Epidermal melanocyte (primary cell): ENCODE measurements around the gene RALGAPA1.
"Not testable (repeated sequence)": the region's sequence is repeated elsewhere in the genome, so short reads cannot be mapped to it uniquely, and the experiment has no call there.

Experiments used
- DNase-seq: peaks from one replicate; pipeline ENCODE4 v3.0.0; 2011; ENCODE audit warnings: low spot score; ENCODE audit not compliant: insufficient read length

RALGAPA1 gene

DNA sequence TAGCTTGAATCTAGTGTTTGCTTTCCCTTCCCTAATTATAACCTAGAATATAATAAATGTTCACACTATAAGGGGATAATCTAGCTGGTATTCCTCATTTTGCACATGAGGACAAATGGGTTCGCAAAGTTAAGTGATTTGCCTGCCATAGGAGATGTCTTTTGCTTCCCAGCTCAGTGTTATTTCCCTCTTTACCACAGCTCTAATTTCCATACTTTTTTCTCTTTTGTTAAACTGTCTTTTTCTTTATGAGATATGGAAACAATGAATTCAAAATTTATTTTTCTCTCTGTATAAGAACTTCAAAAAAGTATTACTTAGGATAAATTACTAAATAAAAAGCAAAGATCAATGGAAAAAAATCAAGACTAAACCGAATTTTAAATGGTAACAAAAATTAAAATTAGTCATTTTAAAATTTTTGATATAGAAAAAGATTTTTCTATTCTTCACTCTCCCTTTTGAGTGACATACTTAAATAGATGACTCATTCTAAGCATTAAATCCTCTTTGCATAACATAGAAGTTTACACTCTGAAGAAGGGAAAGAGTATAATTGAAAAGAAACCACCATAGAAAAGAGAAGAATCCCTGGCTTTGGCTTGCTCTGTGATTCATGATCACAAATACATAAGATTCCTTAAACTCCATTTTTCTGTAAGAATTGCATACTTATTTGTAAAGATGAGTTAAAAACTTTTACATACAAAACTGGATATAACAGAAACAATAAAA, 177.9 kb downstream of the RALGAPA1 start:
- DNase-seq, result no peak

DNA sequence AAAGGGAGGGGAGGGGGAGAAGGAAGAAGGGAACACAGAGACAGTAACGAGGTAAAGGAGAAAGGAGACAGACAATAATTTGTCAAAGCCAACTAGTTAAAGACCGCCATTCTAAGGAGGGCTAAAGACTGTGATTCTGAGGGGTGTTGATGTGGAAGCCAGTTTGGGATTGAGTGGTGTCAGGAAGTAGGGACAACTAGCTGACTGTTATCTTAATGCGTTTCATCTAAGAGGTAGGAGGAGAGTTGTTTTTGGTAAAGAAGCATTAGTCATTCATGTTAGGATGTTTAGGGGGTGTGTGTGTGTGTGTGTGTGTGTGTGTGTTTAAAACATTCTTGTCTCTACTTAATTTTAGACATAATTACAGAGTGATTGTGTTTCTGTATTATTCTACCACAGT, 180.1 kb downstream of the RALGAPA1 start:
- no peak for DNase-seq

- not testable (repeated sequence) for DNase-seq
Measured at GRCh38 chr14:35626947-35627346, 182.1 kb downstream of the RALGAPA1 start.

DNA sequence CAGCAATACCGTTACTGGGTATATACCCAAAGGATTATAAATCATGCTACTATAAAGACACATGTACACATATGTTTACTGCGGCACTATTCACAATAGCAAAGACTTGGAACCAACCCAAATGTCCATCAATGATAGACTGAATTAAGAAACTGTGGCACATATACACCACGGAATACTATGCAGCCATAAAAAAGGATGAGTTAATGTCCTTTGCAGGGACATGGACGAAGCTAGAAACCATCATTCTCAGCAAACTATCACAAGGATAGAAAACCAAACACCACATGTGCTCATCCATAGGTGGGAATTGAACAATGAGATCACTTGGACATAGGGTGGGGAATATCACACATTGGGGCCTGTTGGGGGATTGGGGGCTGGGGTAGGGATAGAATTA, 187.1 kb downstream of the RALGAPA1 start:
- DNase-seq, result not testable (repeated sequence)

GRCh38 chr14:35619998-35620397, 189.1 kb downstream of the RALGAPA1 start:
- not testable (repeated sequence) for DNase-seq

DNA sequence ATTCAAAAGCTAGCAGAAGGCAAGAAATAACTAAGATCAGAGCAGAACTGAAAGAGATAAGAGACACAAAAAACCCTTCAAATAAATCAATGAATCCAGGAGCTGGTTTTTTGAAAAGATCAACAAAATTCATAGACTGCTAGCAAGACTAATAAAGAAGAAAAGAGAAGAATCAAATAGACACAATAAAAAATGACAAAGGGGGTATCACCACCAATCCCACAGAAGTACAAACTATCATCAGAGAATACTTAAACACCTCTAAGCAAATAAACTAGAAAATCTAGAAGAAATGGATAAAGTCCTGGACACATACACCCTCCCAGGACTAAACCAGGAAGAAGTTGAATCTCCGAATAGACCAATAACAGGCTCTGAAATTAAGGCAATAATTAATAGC, 189.6 kb downstream of the RALGAPA1 start:
- not testable (repeated sequence) for DNase-seq

DNA sequence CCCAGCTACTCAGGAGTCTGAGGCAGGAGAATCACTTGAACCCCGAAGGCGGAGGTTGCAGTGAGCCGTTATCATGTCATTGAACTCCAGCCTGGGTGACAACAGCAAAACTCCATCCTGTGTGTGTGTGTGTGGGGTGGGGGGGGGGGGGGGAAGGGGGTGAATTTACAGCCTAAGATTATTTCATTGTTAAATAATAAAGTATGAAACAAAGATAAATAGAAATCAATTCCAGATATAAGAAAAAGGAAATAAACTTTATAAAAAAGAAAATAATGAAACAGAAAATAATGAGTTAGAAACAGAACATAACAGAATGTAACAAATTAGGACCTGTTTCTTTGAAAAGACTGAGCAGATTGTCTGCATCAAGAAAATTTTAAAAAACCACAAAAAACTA, 191.6 kb downstream of the RALGAPA1 start:
- DNase-seq, result no peak

- no peak for DNase-seq
Measured at GRCh38 chr14:35607380-35607779, 201.7 kb downstream of the RALGAPA1 start.

DNA sequence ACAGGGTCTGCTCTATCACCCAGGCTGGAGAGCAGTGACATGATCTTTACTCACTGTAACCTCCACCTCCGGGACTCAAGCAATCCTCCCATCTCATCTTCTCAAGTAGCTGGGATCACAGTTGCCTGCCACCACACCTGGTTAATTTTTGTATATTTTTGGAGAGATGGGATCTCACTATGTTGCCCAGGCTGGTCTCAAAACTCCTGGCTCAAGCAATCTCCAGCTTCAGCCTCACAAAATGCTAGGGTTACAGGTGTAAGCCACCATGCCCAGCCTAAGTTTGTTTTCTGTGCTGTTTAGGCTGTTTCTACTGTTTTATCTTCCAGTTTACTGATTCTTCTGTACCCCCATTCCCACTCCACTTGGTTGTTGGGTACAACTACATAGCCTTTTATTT, 208.8 kb downstream of the RALGAPA1 start:
- DNase-seq, result no peak

DNA sequence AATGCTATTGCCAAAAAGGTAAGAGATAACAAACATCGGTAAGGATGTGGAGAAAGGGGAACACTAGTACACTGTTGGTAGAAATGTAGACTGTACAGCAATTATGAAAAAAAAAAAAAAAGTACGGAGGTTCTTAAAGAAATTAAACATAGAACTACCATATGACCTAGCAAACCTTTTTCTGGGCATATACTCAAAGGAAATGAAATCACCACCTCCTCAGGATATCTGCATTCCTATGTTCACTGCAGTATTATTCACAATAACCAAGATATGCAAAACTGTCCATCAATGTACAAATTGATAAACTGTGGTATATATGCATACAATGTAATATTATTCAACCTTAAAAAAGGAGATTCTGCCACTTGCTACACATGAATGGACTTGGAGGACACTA, 214.5 kb downstream of the RALGAPA1 start:
- no peak for DNase-seq

- DNase-seq, result not testable (repeated sequence)
Measured at GRCh38 chr14:35587373-35587772, 221.7 kb downstream of the RALGAPA1 start.

GRCh38 chr14:35578639-35579038, 230.5 kb downstream of the RALGAPA1 start:
- no peak for DNase-seq

- no peak for DNase-seq
Measured at GRCh38 chr14:35578135-35578534, 231.0 kb downstream of the RALGAPA1 start.

- no peak for DNase-seq
Measured at GRCh38 chr14:35576856-35577255, 232.2 kb downstream of the RALGAPA1 start.

DNA sequence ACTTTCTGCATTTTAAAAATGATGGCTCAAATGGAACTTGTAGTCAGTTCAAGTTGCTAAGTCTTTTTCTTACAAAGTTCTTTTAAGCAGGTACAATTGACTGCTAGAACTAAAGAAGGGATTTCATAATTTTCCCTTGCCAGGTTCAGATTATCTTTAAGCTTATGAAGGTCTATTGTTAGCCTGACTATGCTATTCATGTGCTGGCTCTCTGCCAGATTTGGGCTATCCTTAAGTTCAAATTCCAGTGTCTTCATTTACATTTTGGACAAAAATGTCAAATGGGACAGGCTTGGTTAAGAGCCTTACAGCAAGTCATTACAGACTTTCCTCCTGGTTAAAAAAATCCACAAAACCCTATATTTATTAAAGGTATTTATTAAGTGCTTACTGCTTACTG, 232.8 kb downstream of the RALGAPA1 start:
- no peak for DNase-seq

- DNase-seq, result no peak
Measured at GRCh38 chr14:35573911-35574310, 235.2 kb downstream of the RALGAPA1 start.

- DNase-seq, result no peak
Measured at GRCh38 chr14:35571598-35571997, 237.5 kb downstream of the RALGAPA1 start.

GRCh38 chr14:35565871-35566464, 243.1 kb downstream of the RALGAPA1 start:
- no peak for DNase-seq

- DNase-seq, result no peak
Measured at GRCh38 chr14:35558680-35559079, 250.4 kb downstream of the RALGAPA1 start.

DNA sequence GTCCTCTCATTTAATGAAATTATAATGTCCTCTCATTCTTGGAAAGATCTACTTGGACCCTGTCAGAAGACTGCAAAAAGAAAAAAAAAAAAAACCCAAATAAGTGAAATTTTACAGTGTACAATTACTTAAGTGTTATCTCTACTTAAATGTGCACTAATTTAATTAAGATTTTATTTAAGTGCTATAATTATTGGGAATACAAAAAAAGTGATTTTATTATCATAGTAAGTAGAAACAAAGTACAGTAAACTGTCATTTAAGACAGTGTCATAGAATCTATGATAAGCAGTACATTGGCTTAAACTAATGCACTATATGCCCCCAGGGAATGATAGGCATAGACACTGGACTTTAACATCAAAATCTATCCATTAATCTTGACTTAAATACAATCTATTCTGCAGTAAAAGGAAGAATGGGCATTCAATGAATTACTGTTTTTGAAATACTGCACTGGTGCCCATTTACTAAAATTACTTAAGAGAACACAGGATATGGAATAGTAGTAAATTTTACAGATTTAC, 251.8 kb downstream of the RALGAPA1 start:
- no peak for DNase-seq

GRCh38 chr14:35556548-35556947, 252.5 kb downstream of the RALGAPA1 start:
- no peak for DNase-seq

DNA sequence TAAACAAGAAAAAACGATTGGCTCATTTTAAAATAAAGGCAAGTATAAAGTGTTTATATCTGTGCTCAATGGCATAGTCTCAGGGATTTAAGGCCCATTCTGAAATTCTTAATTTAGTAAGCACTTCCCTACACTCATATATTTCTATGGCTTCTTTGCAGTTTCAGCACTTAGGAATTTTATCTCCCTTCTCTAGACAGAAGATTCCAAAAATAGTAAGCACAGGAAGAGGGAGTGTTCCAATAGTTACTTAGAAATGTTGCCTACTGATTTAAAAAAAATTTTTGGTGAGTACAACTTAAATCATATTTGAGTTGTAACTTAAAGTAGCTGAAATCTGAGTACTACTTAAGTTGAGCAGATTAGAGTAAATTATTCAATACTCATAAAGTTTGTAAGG, 255.3 kb downstream of the RALGAPA1 start:
- DNase-seq, result no peak

DNA sequence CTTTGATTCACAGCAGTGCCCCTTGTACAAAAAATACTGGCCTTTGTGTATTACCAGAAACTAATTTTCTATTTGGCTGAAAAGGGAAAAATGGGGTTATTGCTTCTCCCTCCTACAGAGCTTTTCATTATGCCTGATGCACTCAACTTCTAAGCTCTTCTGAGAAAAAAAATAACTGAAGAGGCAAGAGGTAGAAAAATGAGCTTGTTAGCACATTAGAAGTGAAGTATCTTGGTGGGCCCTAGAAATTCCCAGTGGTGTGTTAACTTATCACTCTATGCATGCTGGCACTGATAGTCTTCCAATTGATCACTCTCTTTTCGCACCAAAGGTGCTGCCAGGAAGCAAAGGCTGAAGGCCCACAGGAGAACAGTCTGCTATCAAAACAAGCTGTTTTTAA, 258.0 kb downstream of the RALGAPA1 start:
- no peak for DNase-seq
